ENCODE data around the gene RUNX2. TPM values are rescaled to one million over a fixed set of nuclear protein-coding genes. Genes with fewer than 3 reads are reported as not detected.
A peak's percentile ranks its signal among the peaks of the same experiment; 100 is the strongest.

RUNX2 gene
- total RNA-seq, 6 experiments from 2014 or later: 7.4 to 12.7 (median 10.8) TPM

DNA sequence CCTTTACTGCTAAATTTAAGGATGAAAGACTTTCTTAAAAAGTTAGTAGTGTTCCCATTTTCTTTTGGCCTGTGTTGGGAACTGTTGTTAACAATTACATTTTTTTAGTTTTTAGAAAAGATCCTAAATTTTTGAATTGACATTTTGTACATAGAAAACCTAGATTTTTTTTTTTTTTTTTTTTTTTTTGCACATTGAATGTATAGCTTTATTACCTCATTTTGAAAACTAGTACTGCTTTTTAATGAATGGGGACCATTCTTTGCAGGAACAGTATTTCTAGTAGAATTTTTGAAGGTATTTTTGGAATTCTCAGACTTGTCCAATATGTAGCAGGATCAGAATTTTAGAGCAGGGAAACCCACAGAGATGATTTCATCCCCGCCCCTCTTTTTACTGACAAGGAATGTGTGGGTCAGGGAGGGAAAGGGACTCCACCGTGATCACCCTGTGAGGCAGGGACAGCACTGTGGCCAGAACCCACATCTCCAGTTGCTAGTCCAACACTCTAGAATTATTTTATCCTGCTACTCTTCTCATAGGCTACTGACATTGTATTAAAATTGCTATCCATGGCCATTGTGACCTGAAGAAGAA lies 204.0 kb downstream of the RUNX2 start:
- Mint-ChIP-seq H3K27ac (peak overlapping the region; percentile 26; the same call in 1 of the 2 replicates), H3K4me3 (peak overlapping the region; percentile 79; the same call in 1 of the 2 replicates), H3K9me3 (no peaks in the 10 kb centered on the region), H3K27me3 (ENCODE audit: insufficient read depth) (no peaks in the 10 kb centered on the region; the same call in 1 of the 2 replicates), H3K36me3 (ENCODE audit: low read depth) (peaks cover 25% of the 10 kb centered on the region), H3K4me1 (ENCODE audit: low read depth) (peaks cover 19% of the 10 kb centered on the region)
- DNase-seq: no peak
- TF ChIP-seq, protein P1, sequence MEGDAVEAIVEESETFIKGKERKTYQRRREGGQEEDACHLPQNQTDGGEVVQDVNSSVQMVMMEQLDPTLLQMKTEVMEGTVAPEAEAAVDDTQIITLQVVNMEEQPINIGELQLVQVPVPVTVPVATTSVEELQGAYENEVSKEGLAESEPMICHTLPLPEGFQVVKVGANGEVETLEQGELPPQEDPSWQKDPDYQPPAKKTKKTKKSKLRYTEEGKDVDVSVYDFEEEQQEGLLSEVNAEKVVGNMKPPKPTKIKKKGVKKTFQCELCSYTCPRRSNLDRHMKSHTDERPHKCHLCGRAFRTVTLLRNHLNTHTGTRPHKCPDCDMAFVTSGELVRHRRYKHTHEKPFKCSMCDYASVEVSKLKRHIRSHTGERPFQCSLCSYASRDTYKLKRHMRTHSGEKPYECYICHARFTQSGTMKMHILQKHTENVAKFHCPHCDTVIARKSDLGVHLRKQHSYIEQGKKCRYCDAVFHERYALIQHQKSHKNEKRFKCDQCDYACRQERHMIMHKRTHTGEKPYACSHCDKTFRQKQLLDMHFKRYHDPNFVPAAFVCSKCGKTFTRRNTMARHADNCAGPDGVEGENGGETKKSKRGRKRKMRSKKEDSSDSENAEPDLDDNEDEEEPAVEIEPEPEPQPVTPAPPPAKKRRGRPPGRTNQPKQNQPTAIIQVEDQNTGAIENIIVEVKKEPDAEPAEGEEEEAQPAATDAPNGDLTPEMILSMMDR (IDR thresholded peaks at IDR 0.05): no peak

DNA sequence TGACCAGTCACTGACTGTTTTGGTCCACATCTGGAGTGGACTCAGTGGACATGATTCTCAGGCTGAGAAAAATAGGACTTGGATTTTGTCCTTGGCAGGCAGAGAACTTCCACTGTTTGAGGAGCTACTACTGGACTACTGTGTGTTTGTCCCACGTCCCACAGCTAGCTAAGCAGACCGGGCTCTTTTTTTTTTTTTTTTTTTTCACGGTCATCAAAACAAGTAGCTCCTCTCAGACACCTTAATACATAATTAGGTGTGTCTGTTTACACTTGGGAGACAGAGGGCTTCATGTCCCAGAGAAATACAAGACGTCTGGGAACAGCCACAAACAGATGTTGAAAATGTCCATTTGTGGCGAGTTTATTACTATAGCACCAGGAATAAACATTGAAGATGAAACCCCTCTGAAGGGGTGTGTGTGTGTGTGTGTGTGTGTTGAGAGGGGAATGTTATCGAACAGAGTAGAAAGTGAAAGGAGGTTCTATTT lies 204.6 kb downstream of the RUNX2 start:
- Mint-ChIP-seq H3K4me1 (ENCODE audit: low read depth) (peaks cover 18% of the 10 kb centered on the region), H3K36me3 (ENCODE audit: low read depth) (peaks cover 21% of the 10 kb centered on the region), H3K27ac (peak overlapping the region; percentile 26), H3K27me3 (ENCODE audit: insufficient read depth) (no peaks in the 10 kb centered on the region; the same call in 1 of the 2 replicates), H3K4me3 (peak overlapping the region; percentile 79), H3K9me3 (no peaks in the 10 kb centered on the region)
- TF ChIP-seq, protein P1 (IDR thresholded peaks at IDR 0.05): no peak
- no peak for DNase-seq

DNA sequence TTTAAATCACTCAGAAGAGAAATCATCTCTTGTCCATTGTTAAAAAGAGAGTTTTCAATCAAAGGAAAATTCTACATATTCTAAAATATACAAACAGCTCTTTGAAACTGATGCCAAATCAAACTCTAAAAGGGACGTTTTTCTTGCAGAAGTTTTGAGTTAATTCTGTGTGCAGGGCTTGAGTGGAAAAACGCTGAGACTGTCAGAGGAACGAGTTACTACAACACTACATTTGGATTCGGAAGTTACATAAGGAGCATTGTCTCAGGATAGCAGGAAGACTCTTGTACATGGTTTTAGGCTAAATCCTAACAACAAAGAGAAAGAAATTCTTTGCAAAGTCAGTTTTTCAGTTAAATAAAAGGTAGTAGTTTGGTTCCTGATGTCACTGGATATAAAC lies 205.3 kb downstream of the RUNX2 start:
- Mint-ChIP-seq H3K4me1 (ENCODE audit: low read depth) (peaks cover 22% of the 10 kb centered on the region), H3K36me3 (ENCODE audit: low read depth) (peaks cover 16% of the 10 kb centered on the region), H3K27me3 (ENCODE audit: insufficient read depth) (no peaks in the 10 kb centered on the region; the same call in none of the 2 replicates), H3K4me3 (peak overlapping the region; percentile 79), H3K27ac (peak overlapping the region; percentile 26), H3K9me3 (no peaks in the 10 kb centered on the region)
- TF ChIP-seq, protein P1 (IDR thresholded peaks at IDR 0.05): no peak
- DNase-seq: no peak

DNA sequence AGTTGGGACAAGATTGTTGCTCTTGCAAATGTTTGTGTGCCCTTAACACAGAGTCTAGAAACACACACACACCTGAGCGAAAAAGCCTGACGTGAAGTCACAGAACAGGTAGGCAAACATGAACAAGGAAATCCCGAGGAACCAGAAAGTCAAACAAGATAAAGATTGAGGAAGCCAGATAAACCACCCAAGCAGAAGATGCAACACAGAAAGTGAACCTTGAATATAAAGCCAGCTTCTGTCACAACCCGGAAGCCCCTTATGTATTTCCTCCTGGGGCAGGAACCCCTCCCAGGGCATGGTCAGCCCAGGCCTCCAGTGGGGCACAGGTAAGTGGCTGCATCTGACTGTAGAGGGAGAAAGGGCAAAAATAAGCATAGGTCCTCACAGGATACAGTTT lies 207.8 kb downstream of the RUNX2 start:
- TF ChIP-seq, protein P1 (IDR thresholded peaks at IDR 0.05): no peak
- Mint-ChIP-seq H3K4me1 (ENCODE audit: low read depth) (peaks cover 32% of the 10 kb centered on the region), H3K4me3 (no peak overlapping the region), H3K36me3 (ENCODE audit: low read depth) (peaks cover 12% of the 10 kb centered on the region), H3K27me3 (ENCODE audit: insufficient read depth) (no peaks in the 10 kb centered on the region; the same call in none of the 2 replicates), H3K9me3 (no peaks in the 10 kb centered on the region), H3K27ac (no peak overlapping the region)
- DNase-seq: no peak

DNA sequence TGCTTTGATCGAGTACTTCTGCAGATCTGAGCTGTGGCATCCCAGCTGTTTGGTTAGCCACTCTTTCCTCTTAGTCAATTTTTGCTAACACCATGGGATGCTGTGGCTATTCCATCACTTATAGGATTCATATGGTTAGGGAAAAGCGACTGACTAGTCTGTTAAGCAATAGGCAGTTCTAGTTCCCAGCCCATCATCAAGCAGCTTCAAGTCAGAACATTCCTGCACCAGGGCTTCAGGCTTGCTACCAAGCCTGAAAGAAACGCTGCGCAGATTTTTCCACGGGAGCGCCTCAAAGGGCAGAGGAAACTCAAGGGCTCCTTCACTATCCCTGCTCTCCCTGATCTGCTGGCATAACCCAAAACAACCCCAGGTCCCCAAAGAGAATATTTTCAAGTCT lies 209.4 kb downstream of the RUNX2 start:
- Mint-ChIP-seq H3K27me3 (ENCODE audit: insufficient read depth) (peaks cover 2% of the 10 kb centered on the region), H3K27ac (no peak overlapping the region), H3K9me3 (no peaks in the 10 kb centered on the region), H3K36me3 (ENCODE audit: low read depth) (peaks cover 12% of the 10 kb centered on the region), H3K4me1 (ENCODE audit: low read depth) (peaks cover 36% of the 10 kb centered on the region), H3K4me3 (no peak overlapping the region)
- TF ChIP-seq, protein P1 (IDR thresholded peaks at IDR 0.05): no peak
- no peak for DNase-seq

Data from HFFc6 (cell line).